T-cell (primary cell): ENCODE results near the gene MRTFA. TPM values are rescaled to one million over a fixed set of nuclear protein-coding genes. Genes with fewer than 3 reads are reported as not detected.

Experiments
- ATAC-seq, 4 experiments: fragments of 200-7000 bp in 3 of 4; fragments of 150-1000 bp in 1 of 4; cut with Tn5 transposase; replicated peaks in 1 of 4; 1 replicate in 3 of 4; 2 replicates in 1 of 4; pipeline ENCODE4 v1.10.0; 2021; ENCODE audit warnings: moderate library complexity in 3 of 4, mild to moderate bottlenecking in 2 of 4, moderate number of reproducible peaks in 1 of 4
- CTCF ChIA-PET, 2 donors: fragments of 300-600 bp; sonication (Branson Sonifier 250); formaldehyde crosslinking; loops; one replicate each; lab custom pipeline; 2022; ENCODE audit warnings: antibody characterized with exemption in 2 of 2; lab: Charles Lee
- POLR2A ChIA-PET, 2 donors: fragments of 300-600 bp; sonication (Branson Sonifier 250); formaldehyde crosslinking; loops; one replicate each; lab custom pipeline; 2022; ENCODE audit warnings: antibody characterized with exemption in 2 of 2; lab: Charles Lee
- DNase-seq, 35 experiments: peaks; one replicate each; pipeline versions ENCODE4 v3.0.0 to v3.0.0-alpha.2; 2013 to 2023
- H3K27ac ChIP-seq: one replicate; pipeline ENCODE4 v1.5.1; 2013; ENCODE audit warnings: low read length
- H3K27me3 ChIP-seq, 2 experiments: replicated peaks in 1 of 2; 1 replicate in 1 of 2; 2 replicates in 1 of 2; pipeline versions ENCODE4 v1.6.1 to v1.7.0; 2013; ENCODE audit warnings: low read length in 1 of 2, mixed read lengths in 1 of 2; ENCODE audit not compliant: control insufficient read depth in 2 of 2, insufficient read depth in 2 of 2; ENCODE audit errors: extremely low read depth in 1 of 2
- H3K36me3 ChIP-seq, 2 donors: 1 replicate in 1 of 2; 2 replicates in 1 of 2; pipeline versions ENCODE4 v1.6.1 to v1.7.0; 2013; ENCODE audit warnings: low read length in 1 of 2; ENCODE audit not compliant: control insufficient read depth in 2 of 2, insufficient read depth in 1 of 2; ENCODE audit errors: extremely low read depth in 1 of 2
- H3K4me1 ChIP-seq, 2 experiments: 1 replicate in 1 of 2; 2 replicates in 1 of 2; pipeline versions ENCODE4 v1.6.1 to v1.7.0; 2013; ENCODE audit warnings: low read length in 2 of 2, mixed read lengths in 1 of 2; ENCODE audit not compliant: insufficient read depth in 2 of 2, control insufficient read depth in 1 of 2; ENCODE audit errors: extremely low read depth in 1 of 2
- H3K4me3 ChIP-seq, 2 donors: 1 replicate in 1 of 2; 2 replicates in 1 of 2; pipeline versions ENCODE4 v1.5.1 to v1.7.0; 2013; ENCODE audit warnings: mild to moderate bottlenecking in 2 of 2, low read length in 1 of 2, moderate library complexity in 1 of 2; ENCODE audit not compliant: control insufficient read depth in 1 of 2; ENCODE audit errors: extremely low read depth in 1 of 2
- H3K9me3 ChIP-seq: 2 replicates; pipeline ENCODE4 v1.7.0; 2013
- H3K27ac Mint-ChIP-seq, 2 donors: one replicate each; pipeline ENCODE4 v1.8.0; 2020 to 2021; ENCODE audit warnings: mild to moderate bottlenecking in 2 of 2, mixed read lengths in 2 of 2
- H3K27me3 Mint-ChIP-seq, 2 donors: one replicate each; pipeline ENCODE4 v1.8.0; 2021 to 2022; ENCODE audit warnings: mixed read lengths in 2 of 2
- H3K36me3 Mint-ChIP-seq: one replicate; pipeline ENCODE4 v1.8.0; 2021; ENCODE audit warnings: mixed read lengths
- H3K4me1 Mint-ChIP-seq, 3 donors: one replicate each; pipeline ENCODE4 v1.8.0; 2020 to 2022; ENCODE audit warnings: mixed read lengths in 3 of 3, mild to moderate bottlenecking in 1 of 3
- H3K4me3 Mint-ChIP-seq, 3 donors: one replicate each; pipeline ENCODE4 v1.8.0; 2020 to 2022; ENCODE audit warnings: mild to moderate bottlenecking in 3 of 3, mixed read lengths in 3 of 3, moderate library complexity in 3 of 3
- H3K9me3 Mint-ChIP-seq, 3 donors: one replicate each; pipeline ENCODE4 v1.8.0; 2020 to 2022; ENCODE audit warnings: mixed read lengths in 3 of 3
- WGBS: methylation state at CpG from one replicate; pipeline ENCODE4 v1.1.5; 2013; ENCODE audit warnings: missing lambda C conversion rate; ENCODE audit not compliant: insufficient coverage; 5-methylcytosine and 5-hydroxymethylcytosine counted together
- total RNA-seq, 35 experiments: library from RNA in 6 of 35; stranded (reverse) in 6 of 35; fragments of 120-200 nt in 1 of 35; gene quantifications; one replicate each; pipeline versions ENCODE4 v1.2.1 to v1.2.4 and lab custom pipeline; 2013 to 2026

Gene MRTFA
- total RNA-seq, 5 donors from 2014 or later (not counting 1 experiment from before 2014, with no cell fraction given), result 81.9 to 118 (median 114) TPM

DNA sequence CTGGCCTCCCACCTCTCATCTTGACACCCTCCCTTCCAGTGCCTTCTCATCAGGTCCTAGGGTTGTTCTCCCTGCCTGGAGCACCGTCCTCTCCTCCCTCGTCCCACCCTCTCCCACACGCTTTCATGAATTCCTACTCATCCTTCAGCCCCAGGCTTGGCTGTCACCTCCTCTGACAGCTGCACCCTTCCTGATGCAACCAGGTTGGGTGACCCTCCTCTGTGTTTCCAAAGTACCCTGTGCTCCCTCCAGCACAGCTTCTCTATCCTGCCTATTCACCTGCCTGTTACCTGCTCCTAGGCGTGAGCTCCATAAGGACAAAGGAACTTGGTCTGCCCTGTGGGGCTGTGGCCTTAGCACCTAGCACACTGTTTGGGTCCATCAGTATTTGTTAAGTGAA is 207.7 kb downstream of the MRTFA start:
- H3K36me3 Mint-ChIP-seq, result peaks cover 49% of the 10 kb centered on the region
- Histone ChIP-seq H3K4me1 (peaks cover 0 to 5% of the 10 kb centered on the region in 2 experiments), H3K27ac (no peak overlapping the region), H3K9me3 (no peaks in the 10 kb centered on the region), H3K36me3 (peaks cover 29 to 95% of the 10 kb centered on the region in 2 donors), H3K27me3 (no peaks in the 10 kb centered on the region), H3K4me3 (no peak overlapping the region)
- ATAC-seq (no peak), DNase-seq (no peak)
- H3K27me3 Mint-ChIP-seq, result no peaks in the 10 kb centered on the region
- ChIA-PET CTCF (no interaction called here), POLR2A (no interaction called here)
- peaks cover 23 to 30% (median 27%) of the 10 kb centered on the region in 3 donors for H3K4me1 Mint-ChIP-seq
- 98% methylated on average over 4 of the region's 4 CpGs for whole genome bisulfite sequencing
- peak overlapping the region; percentile 55 to 64 for H3K27ac Mint-ChIP-seq
- no peak overlapping the region for H3K4me3 Mint-ChIP-seq
- H3K9me3 Mint-ChIP-seq, result no peaks in the 10 kb centered on the region

- ATAC-seq (no peak), DNase-seq (no peak)
- Histone ChIP-seq H3K4me3 (no peak overlapping the region), H3K27me3 (no peaks in the 10 kb centered on the region), H3K4me1 (peaks cover 0 to 5% of the 10 kb centered on the region in 2 experiments), H3K36me3 (peaks cover 38 to 98% of the 10 kb centered on the region in 2 donors), H3K9me3 (no peaks in the 10 kb centered on the region), H3K27ac (no peak overlapping the region)
- 94% methylated on average over 9 of the region's 9 CpGs for WGBS
- no peaks in the 10 kb centered on the region for H3K9me3 Mint-ChIP-seq
- peak overlapping the region; percentile 56 to 83 for H3K27ac Mint-ChIP-seq
- no peaks in the 10 kb centered on the region for H3K27me3 Mint-ChIP-seq
- CTCF ChIA-PET, result interaction anchor here in 1 of 2 donors (0.7 to 1.1 kb wide), 2 partner anchors 10 to 219 kb away, joined by 3 to 4 read pairs; no protein-coding TSS in a partner anchor
- H3K4me1 Mint-ChIP-seq, result peaks cover 24 to 35% (median 24%) of the 10 kb centered on the region in 3 donors
- H3K4me3 Mint-ChIP-seq, result no peak overlapping the region
- POLR2A ChIA-PET, result no interaction called here
- H3K36me3 Mint-ChIP-seq, result peaks cover 62% of the 10 kb centered on the region
Measured at GRCh38 chr22:40426594-40427333, 209.8 kb downstream of the MRTFA start.

DNA sequence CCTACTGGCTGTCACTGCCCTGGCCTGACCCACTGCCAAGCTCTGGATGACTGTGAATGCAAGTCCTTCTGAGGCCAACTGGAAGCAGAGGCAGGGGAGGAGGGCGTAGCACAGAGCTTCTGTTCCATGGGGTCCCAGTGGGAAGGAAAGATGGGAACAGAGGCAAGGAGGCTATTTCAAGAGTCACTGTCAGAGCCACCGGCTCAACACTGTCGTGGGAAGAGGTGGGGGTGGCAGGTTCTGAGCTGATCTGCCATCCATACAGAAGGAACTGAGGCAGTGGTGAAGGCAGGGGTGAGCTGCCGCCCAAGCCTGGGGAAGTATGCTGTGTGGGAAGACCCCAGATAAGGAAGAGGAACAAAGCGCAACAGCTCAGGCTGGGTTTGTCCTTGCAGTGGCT is 211.4 kb downstream of the MRTFA start:
- H3K4me3 Mint-ChIP-seq, result no peak overlapping the region
- H3K9me3 Mint-ChIP-seq, result no peaks in the 10 kb centered on the region
- no peaks in the 10 kb centered on the region for H3K27me3 Mint-ChIP-seq
- H3K27ac ChIP-seq, result no peak overlapping the region
- no peak for ATAC-seq
- H3K27ac Mint-ChIP-seq, result peak overlapping the region in 1 of 2 donors; percentile 22
- DNase-seq, result no peak
- no peak overlapping the region for H3K4me3 ChIP-seq
- H3K4me1 ChIP-seq, result peaks cover 0 to 7% of the 10 kb centered on the region in 2 experiments
- H3K9me3 ChIP-seq, result no peaks in the 10 kb centered on the region
- CTCF ChIA-PET, result interaction anchor here (0.9 kb wide), 2 partner anchors 12 to 63 kb away, joined by 3 read pairs; no protein-coding TSS in a partner anchor
- peaks cover 58% of the 10 kb centered on the region for H3K36me3 Mint-ChIP-seq
- H3K27me3 ChIP-seq, result no peaks in the 10 kb centered on the region
- POLR2A ChIA-PET, result no interaction called here
- peaks cover 35 to 100% of the 10 kb centered on the region in 2 donors for H3K36me3 ChIP-seq
- H3K4me1 Mint-ChIP-seq, result peaks cover 18 to 30% (median 19%) of the 10 kb centered on the region in 3 donors
- 96% methylated on average over 4 of the region's 5 CpGs for WGBS

- H3K9me3 Mint-ChIP-seq, result no peaks in the 10 kb centered on the region
- peaks cover 16 to 28% (median 17%) of the 10 kb centered on the region in 3 donors for H3K4me1 Mint-ChIP-seq
- Histone ChIP-seq H3K27ac (no peak overlapping the region), H3K27me3 (no peaks in the 10 kb centered on the region), H3K4me3 (no peak overlapping the region), H3K36me3 (peaks cover 39 to 100% of the 10 kb centered on the region in 2 donors), H3K9me3 (no peaks in the 10 kb centered on the region), H3K4me1 (peaks cover 0 to 12% of the 10 kb centered on the region in 2 experiments)
- no peak for ATAC-seq
- ChIA-PET CTCF (interaction anchor here (0.9 to 1.3 kb wide), 3 partner anchors 13 to 64 kb away, joined by 3 to 4 read pairs (median 3); no protein-coding TSS in a partner anchor), POLR2A (interaction anchor here in 1 of 2 donors (0.6 kb wide), 1 partner anchor 38 kb away, joined by 5 read pairs; no protein-coding TSS in a partner anchor)
- WGBS, result 94% methylated on average over 14 of the region's 17 CpGs
- DNase-seq, result no peak
- H3K27me3 Mint-ChIP-seq, result no peaks in the 10 kb centered on the region
- no peak overlapping the region for H3K4me3 Mint-ChIP-seq
- H3K36me3 Mint-ChIP-seq, result peaks cover 55% of the 10 kb centered on the region
- H3K27ac Mint-ChIP-seq, result no peak overlapping the region
Measured at GRCh38 chr22:40423882-40424640, 212.5 kb downstream of the MRTFA start.

DNA sequence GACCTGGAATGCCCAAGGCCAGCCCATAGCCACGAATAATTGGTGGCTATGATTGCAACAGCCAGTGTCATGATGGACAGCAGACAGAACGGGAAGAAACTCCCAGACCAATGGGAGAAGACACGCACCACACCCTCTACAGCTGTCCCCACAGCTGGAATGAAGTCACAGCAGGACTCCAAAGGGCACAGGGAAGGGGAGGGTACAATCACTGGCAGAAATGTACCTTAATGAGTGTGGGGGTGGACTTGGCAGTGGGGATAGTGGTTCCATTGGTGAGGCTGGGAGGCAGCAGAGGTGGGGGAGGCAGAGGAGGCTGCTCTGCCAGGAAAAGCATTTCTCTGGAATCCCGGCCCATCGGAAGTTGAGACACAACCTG is 213.2 kb downstream of the MRTFA start:
- CTCF ChIA-PET, result interaction anchor here in 1 of 2 donors (1.3 kb wide), 1 partner anchor 14 kb away, joined by 4 read pairs; no protein-coding TSS in a partner anchor
- H3K9me3 Mint-ChIP-seq, result no peaks in the 10 kb centered on the region
- H3K27ac Mint-ChIP-seq, result no peak overlapping the region

More for the DNA sequence above, 213.2 kb downstream of the MRTFA start:
- no peaks in the 10 kb centered on the region for H3K9me3 ChIP-seq
- peaks cover 41 to 100% of the 10 kb centered on the region in 2 donors for H3K36me3 ChIP-seq
- H3K4me3 ChIP-seq, result no peak overlapping the region
- DNase-seq (no peak), ATAC-seq (no peak)
- no peak overlapping the region for H3K4me3 Mint-ChIP-seq
- POLR2A ChIA-PET, result no interaction called here
- H3K4me1 Mint-ChIP-seq, result peaks cover 10 to 25% (median 13%) of the 10 kb centered on the region in 3 donors
- no peaks in the 10 kb centered on the region for H3K27me3 Mint-ChIP-seq
- peaks cover 0 to 19% of the 10 kb centered on the region in 2 experiments for H3K4me1 ChIP-seq
- H3K27me3 ChIP-seq, result no peaks in the 10 kb centered on the region
- H3K36me3 Mint-ChIP-seq, result peaks cover 50% of the 10 kb centered on the region
- no peak overlapping the region for H3K27ac ChIP-seq
- WGBS, result 100% methylated on average over 2 of the region's 5 CpGs
